ENCODE measurements around the gene TBC1D2. TPM values are rescaled to one million over a fixed set of nuclear protein-coding genes. Genes with fewer than 3 reads are reported as not detected.

Gene TBC1D2
- total and polyA plus RNA-seq, 2 of the 13 experiments (the other 11 are each of a cell fraction or from before 2014, with no cell fraction given): 2.0 to 2.8 TPM

DNA sequence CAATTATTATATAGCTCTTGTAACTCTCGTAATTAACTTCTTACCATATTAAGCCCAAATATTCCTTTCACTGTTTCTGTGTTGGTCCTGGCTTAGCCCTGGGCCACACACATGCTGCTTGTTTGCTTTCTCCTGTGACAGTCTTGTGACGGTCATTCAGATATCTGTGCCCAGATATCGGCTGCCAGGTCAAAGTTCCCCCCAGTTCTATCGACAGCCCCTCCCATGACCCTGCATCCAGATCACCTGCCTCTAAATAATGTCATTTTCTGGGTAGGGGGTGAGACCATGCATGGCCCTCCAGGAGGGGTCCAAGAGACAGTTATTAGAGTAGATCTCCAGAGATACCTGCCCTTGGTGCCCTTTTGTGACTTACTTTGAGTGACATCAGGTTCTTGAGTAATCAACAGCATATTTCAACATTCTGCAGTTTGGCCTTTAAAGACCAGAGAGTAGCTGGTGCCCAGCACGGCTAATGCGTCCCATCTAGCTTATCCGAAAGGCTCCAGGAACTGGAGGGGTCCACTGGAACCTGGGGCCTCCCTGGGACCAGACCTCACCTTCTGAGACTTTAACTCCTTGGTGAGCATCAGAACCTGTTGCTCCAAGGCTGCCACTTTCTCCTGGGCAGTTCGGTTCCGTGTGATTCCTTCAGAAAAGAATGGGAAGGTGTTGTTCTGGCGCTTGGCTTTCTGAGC lies 26.9 kb downstream of the TBC1D2 start (continued):
- TF ChIP-seq, protein P1, sequence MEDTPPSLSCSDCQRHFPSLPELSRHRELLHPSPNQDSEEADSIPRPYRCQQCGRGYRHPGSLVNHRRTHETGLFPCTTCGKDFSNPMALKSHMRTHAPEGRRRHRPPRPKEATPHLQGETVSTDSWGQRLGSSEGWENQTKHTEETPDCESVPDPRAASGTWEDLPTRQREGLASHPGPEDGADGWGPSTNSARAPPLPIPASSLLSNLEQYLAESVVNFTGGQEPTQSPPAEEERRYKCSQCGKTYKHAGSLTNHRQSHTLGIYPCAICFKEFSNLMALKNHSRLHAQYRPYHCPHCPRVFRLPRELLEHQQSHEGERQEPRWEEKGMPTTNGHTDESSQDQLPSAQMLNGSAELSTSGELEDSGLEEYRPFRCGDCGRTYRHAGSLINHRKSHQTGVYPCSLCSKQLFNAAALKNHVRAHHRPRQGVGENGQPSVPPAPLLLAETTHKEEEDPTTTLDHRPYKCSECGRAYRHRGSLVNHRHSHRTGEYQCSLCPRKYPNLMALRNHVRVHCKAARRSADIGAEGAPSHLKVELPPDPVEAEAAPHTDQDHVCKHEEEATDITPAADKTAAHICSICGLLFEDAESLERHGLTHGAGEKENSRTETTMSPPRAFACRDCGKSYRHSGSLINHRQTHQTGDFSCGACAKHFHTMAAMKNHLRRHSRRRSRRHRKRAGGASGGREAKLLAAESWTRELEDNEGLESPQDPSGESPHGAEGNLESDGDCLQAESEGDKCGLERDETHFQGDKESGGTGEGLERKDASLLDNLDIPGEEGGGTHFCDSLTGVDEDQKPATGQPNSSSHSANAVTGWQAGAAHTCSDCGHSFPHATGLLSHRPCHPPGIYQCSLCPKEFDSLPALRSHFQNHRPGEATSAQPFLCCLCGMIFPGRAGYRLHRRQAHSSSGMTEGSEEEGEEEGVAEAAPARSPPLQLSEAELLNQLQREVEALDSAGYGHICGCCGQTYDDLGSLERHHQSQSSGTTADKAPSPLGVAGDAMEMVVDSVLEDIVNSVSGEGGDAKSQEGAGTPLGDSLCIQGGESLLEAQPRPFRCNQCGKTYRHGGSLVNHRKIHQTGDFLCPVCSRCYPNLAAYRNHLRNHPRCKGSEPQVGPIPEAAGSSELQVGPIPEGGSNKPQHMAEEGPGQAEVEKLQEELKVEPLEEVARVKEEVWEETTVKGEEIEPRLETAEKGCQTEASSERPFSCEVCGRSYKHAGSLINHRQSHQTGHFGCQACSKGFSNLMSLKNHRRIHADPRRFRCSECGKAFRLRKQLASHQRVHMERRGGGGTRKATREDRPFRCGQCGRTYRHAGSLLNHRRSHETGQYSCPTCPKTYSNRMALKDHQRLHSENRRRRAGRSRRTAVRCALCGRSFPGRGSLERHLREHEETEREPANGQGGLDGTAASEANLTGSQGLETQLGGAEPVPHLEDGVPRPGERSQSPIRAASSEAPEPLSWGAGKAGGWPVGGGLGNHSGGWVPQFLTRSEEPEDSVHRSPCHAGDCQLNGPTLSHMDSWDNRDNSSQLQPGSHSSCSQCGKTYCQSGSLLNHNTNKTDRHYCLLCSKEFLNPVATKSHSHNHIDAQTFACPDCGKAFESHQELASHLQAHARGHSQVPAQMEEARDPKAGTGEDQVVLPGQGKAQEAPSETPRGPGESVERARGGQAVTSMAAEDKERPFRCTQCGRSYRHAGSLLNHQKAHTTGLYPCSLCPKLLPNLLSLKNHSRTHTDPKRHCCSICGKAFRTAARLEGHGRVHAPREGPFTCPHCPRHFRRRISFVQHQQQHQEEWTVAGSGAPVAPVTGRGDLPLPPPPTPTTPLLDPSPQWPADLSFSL (CRISPR knock-in tag; IDR thresholded peaks at IDR 0.05): no peak
- no peak for TF ChIP-seq ZBTB3 (CRISPR knock-in tag; IDR thresholded peaks at IDR 0.05; ENCODE audit: borderline replicate concordance, low read depth)
- no peak for TF ChIP-seq IRX3 (CRISPR knock-in tag; IDR thresholded peaks at IDR 0.05; ENCODE audit: borderline replicate concordance, low read depth)
- no peak for TF ChIP-seq ZKSCAN8 (CRISPR knock-in tag; IDR thresholded peaks at IDR 0.05; ENCODE audit: borderline replicate concordance)
- TF ChIP-seq, protein P2, sequence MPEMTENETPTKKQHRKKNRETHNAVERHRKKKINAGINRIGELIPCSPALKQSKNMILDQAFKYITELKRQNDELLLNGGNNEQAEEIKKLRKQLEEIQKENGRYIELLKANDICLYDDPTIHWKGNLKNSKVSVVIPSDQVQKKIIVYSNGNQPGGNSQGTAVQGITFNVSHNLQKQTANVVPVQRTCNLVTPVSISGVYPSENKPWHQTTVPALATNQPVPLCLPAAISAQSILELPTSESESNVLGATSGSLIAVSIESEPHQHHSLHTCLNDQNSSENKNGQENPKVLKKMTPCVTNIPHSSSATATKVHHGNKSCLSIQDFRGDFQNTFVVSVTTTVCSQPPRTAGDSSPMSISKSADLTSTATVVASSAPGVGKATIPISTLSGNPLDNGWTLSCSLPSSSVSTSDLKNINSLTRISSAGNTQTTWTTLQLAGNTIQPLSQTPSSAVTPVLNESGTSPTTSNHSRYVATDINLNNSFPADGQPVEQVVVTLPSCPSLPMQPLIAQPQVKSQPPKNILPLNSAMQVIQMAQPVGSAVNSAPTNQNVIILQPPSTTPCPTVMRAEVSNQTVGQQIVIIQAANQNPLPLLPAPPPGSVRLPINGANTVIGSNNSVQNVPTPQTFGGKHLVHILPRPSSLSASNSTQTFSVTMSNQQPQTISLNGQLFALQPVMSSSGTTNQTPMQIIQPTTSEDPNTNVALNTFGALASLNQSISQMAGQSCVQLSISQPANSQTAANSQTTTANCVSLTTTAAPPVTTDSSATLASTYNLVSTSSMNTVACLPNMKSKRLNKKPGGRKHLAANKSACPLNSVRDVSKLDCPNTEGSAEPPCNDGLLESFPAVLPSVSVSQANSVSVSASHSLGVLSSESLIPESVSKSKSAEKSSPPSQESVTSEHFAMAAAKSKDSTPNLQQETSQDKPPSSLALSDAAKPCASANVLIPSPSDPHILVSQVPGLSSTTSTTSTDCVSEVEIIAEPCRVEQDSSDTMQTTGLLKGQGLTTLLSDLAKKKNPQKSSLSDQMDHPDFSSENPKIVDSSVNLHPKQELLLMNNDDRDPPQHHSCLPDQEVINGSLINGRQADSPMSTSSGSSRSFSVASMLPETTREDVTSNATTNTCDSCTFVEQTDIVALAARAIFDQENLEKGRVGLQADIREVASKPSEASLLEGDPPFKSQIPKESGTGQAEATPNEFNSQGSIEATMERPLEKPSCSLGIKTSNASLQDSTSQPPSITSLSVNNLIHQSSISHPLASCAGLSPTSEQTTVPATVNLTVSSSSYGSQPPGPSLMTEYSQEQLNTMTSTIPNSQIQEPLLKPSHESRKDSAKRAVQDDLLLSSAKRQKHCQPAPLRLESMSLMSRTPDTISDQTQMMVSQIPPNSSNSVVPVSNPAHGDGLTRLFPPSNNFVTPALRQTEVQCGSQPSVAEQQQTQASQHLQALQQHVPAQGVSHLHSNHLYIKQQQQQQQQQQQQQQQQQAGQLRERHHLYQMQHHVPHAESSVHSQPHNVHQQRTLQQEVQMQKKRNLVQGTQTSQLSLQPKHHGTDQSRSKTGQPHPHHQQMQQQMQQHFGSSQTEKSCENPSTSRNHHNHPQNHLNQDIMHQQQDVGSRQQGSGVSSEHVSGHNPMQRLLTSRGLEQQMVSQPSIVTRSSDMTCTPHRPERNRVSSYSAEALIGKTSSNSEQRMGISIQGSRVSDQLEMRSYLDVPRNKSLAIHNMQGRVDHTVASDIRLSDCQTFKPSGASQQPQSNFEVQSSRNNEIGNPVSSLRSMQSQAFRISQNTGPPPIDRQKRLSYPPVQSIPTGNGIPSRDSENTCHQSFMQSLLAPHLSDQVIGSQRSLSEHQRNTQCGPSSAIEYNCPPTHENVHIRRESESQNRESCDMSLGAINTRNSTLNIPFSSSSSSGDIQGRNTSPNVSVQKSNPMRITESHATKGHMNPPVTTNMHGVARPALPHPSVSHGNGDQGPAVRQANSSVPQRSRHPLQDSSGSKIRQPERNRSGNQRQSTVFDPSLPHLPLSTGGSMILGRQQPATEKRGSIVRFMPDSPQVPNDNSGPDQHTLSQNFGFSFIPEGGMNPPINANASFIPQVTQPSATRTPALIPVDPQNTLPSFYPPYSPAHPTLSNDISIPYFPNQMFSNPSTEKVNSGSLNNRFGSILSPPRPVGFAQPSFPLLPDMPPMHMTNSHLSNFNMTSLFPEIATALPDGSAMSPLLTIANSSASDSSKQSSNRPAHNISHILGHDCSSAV (CRISPR knock-in tag; IDR thresholded peaks at IDR 0.05; ENCODE audit: borderline replicate concordance): no peak
- TF ChIP-seq ZBTB7B (CRISPR knock-in tag; IDR thresholded peaks at IDR 0.05): peak; percentile 38; the same call in 1 of the 2 replicates
- TF ChIP-seq, protein P3, sequence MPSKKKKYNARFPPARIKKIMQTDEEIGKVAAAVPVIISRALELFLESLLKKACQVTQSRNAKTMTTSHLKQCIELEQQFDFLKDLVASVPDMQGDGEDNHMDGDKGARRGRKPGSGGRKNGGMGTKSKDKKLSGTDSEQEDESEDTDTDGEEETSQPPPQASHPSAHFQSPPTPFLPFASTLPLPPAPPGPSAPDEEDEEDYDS (CRISPR knock-in tag; IDR thresholded peaks at IDR 0.05): no peak; the same call in 1 of the 2 replicates

Measured in HepG2 (cell line).